Stimulated activated CD8-positive, alpha-beta memory T cell treated with anti-CD3 and anti-CD28 coated beads, Interleukin-15, amount 100 ng/mL, for 24 hours (primary cell): Measurements from ENCODE around the gene FRMD4A.
"Not testable (repeated sequence)": the region's sequence is repeated elsewhere in the genome, so short reads cannot be mapped to it uniquely, and the experiment has no call there.

ENCODE experiments used
- DNase-seq: peaks from one replicate; pipeline ENCODE4 v3.0.0-alpha.2; 2020; ENCODE audit warnings: low read depth

The FRMD4A gene

DNA sequence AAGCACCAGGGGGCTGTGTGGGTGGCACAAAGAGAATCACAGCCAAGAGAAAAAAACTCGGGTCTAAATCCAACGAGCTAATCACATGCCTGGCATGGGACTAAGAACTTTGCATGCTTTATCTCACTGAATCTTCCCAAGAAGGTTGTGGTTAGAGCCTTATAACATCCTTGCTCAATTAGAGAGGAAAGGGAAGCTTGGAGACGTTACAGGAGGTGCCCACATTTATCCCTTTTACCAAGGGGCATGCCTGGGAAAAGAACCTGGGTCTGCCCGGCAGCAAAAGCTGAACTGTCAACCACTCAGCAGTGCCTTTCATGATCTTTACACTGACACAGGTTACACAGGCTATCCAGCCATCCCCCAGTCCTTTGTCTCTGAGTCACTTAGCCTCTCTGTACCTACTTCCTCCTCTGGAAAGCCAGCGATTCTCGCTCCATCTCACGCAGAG, 553.8 kb downstream of the FRMD4A start:
- DNase-seq = no peak

DNA sequence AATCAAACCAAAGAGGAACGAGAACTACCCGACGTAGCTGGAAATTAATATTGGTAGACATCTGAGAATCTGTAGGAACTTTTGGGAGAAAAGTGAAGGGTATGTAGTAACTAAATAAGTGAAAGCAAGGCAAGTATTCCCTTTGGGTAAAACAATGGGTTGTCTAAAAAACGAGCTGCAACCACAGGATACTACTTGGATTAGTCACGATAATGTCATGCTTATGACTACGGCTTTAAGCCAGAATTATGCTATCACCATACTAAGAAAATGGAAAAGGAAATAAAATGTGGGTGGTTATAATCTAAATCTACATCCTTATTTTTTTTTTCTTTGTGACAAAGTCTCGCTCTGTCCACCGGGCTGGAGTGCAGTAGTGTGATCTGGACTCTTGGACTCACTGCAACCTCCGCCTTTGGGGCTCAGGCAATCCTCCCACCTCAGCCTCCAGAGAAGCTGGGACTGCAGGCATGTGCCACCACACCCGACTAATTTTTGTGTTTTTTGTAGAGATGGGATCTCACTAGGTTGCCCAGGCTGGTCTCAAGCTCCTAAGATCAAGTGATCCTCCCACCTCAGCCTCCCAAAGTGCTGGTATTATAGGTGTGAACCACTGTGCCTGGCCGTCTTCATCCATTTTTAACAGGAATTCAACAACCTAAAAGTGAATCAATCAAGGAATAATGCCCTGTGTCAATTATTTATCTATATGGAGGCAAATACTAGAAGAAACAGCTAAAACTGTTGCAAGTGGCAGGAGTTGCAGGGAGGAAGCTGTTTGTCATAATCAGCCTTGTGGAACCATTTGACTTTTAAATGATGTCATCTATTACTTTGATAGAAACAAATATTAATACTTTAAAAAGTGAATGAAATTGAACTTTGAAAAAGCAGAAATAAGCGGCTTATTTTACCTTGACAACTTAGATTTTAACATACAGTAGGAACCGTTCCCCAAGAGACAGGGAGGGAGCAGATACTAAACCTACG, 554.6 kb downstream of the FRMD4A start:
- DNase-seq = no peak

DNA sequence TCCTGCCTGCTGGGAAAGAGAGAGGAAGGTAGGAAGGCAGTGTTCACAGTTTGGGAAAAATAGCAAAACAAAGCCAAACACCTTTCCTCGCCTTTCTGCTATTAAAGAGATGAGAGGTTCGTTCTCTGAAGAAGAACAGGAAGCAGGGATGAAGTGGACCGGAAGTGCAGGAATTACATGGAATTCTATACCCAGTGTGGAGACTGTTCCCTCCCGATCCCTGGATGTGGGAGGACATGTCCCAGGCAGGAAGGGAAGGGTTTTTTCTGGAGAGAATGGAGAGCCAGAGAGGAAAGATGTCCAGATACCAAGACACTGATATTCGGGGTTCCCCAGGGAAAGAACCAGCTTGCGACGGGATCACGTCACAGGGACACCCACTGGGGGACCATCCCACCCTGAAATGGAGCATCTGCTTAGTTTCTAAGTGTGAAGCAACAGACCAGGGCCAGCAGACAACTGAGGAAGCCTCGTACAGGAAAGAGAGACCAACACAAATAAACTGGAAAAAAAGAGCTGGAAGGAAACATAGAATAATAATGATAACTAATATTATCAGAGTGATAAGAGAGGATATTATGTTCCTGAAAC, 556.3 kb downstream of the FRMD4A start:
- DNase-seq = no peak

DNA sequence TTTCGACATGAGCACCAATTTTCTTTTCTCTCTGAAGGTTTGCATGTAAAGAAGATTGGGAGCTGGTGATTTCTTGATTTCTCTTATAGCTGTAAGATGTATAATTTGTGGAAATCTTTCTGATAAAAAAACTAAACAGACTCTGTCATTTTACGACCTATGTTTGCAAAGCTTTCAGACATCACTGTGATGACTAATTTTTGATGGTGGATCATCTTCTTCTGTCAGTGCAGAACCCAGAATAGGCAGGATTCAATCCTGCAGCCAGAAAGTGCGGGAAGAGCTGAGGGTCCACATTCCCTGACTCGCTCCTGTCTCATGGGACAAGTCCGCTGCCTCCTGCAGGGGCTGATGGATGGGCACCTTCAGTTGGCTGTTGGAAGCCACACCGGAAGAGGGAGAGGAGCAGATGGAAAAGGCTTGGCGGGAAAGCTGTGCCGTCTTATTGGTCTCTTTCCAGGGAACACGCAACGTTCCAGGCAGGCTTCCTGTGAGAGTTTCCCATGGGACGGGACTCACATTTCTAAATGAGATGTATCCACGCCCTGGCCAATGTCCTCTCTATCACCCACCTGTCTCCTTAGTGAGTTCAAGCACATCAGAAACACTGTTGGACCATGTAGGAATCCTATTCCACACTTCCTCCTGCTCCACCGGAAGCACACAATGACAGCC, 557.1 kb downstream of the FRMD4A start:
- DNase-seq = no peak

DNA sequence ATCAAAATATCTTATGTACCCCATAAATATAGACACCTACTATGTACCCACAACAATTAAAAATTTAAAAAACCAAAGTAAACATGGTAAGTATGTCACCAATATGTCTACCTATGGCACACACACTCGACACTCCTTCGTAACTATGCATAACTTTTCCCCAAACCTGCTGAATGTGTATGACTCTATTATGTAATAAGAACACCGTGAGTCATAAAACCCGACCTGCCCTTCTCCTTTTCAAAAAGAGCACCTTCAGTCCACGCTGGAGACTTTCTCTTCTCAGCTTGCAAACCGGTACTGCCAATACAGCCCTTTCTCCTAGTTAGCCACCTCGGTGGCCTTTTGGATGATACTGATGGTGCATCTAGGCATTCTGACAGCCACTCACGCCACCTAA, 557.7 kb downstream of the FRMD4A start:
- no peak for DNase-seq

DNA sequence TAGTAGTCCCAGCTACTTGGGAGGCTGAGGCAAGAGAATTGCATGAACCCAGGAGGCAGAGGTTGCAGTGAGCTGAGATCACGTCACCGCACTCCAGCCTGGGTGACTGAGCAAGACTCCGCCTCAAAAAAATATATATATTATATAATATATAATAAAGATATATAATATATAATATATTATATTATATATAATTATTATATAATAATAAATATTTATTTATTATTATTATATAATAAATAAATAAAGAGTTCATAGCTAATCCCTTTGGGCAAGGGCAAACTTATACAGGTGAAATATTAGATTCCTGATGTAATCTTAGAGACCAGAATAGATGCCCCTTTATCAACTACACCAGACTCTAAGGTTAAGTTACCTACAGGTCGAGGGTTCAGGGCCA, 558.7 kb downstream of the FRMD4A start:
- no peak for DNase-seq

DNA sequence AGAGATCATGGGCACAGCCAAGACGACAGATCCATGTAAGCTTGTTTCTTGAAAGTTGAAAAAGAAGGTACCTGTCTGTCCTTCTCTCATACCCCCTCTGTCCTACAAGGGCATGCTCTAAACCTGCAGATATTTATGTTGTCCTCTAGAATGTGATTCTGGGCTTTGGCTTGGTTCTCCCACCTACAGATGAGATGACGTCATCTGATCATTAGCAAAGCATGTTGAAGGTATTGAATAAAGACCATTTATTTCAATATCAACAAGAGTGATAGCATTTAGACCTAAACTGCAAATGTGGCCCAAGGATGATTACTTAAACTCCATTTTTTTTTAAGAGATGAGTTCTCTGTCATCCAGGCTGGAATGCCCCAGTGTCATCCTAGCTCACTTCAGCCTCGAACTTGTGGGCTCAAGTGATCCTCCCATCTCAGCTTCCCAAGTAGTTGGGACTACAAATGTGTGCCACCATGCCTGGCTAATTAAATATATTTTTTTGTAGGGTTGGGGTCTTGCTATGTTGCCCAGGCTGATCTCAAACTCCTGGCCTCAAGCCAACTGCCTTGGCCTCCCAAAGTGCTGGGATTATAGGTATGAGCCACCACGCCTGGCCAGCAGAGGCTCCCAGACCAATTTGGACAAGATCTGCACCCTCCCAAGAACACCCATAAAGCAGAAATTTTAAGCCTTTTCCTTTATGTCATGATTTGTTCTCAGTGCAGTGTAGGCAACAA, 559.8 kb downstream of the FRMD4A start:
- DNase-seq = no peak

DNA sequence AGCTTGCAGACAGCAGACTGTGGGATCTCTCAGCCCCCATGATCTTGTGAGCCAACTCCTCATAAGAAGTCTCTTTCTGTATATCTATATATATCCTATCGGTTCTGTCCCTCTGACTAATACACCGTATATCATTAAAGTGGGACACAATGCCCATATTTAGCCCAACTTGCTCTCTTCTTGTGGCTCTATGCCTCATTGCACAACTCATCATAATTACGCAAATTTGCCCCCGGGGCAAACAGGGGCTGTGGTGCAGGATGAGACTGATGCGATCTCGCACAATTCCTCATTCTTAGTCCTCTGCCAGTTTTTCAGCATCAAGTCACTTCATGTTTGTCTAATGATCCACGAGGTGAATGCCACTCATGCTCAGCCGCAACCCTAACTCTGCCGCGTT, 560.8 kb downstream of the FRMD4A start:
- DNase-seq = no peak

DNA sequence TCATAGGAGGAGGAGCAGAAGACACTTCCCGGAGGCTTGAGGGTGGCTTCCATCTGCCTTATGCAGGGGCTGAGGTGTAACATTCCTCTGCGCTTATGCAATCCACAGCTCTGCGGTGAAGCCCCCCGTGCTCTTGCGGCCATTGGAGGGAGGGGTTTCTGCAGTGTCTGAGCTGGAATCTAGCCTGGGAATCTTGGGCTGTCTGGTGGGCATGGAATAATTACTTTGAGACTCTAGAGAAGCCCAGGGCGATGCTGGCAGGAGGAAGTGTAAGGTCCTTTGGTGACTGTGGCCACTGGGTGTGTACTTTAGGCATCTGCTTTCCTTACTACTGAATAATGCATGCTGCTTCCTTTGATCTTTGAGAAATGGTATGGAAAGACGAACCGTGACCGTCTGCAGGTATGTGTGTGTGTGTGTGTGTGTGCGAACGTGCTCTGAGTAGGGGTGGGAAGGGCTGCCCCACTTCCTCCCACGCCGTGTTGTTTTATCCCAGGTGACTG, 563.0 kb downstream of the FRMD4A start:
- DNase-seq = no peak

DNA sequence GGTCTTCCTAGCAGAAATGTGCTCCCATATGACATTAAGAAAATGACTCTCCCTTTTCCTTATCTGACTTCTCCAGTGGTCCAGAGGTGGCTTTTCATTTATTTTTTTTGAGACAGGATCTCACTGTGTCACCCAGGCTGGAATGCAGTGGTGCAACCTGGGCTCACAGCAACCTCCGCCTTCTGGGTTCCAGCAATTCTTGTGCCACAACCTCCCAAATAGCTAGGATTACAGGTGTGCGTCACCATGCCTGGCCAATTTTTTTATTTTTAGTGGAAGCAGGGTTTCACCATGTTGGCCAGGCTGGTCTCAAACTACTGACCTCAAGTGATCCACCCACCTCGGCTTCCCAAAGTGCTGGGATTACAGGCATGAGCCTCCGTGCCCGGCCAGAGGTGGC, 563.6 kb downstream of the FRMD4A start:
- DNase-seq = not testable (repeated sequence)

DNA sequence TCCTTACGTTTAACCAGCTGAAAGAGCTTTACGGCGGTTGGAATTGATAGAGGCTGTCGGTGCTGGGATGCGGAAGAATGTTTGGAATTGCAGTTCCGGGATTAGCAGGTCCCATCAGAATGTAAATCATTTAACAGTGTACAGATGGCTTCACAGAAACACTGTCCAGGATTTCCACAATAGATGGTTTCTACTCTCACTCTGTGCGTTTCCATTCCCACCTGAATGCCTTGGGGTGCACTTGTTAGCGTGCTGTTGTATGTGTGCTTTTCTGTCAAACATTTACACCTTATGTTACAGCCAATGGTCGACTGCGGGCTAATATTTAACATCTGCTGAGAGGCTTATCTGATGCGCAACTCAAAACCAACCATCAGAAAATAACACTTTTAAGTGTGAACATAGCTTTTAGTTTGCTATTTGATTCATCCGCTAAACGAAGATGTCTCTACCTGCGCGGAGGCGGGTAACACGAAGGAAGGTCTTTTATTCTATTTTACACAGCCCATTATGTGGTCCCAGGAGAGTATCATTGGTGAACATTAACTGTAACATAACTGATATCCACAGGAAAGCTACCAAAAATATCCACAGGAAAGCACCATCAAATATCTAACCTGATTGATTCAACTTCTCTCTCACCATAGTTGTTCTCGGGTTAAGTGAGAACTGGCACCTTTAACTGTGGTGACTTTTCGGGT, 564.9 kb downstream of the FRMD4A start:
- DNase-seq = no peak

DNA sequence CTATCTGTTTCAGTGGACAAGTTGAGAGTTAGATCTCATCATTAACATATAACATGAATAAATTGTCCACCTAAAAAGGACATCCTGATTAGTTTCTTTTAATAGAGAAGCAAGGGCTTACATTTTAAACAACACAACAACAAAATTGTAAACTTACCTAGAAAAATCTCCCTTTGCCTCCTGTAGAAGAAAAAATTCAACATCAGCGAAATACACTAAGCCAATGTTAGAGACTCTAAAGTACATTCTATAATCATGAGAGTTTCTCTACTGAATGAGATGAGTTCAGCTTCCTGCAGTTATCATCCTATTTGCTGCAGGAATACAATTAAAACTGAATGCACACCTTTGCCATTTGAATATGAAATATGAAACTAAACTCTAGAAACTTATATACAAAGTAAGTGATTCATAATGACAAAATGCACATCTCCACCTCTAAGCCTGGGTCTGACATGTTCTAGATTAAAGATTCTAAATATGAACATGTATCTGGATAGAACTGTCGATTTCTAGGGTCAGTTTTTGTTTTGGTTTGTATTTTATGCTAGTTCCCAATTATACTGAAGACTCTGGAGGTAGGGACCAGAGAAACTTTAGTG, 569.1 kb downstream of the FRMD4A start:
- DNase-seq = no peak

DNA sequence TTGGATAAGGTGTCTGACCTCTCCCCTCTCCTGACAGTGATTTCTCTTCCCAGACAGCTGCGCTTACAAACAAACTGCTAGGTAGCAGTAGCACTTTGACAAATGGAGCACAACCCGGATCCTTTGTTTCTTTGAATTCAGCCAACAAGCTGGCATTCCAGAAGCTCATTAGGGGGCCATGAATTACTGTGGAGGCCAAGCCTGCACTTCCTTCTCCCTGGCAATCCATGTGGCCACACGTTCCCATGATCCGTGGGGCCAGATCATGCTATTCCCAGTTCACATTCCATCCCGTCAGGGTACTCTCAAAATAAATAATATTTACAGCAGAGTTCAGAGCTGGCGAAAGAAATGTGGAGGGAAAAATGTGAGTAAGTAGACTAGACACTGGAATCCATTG, 571.6 kb downstream of the FRMD4A start:
- DNase-seq = no peak

DNA sequence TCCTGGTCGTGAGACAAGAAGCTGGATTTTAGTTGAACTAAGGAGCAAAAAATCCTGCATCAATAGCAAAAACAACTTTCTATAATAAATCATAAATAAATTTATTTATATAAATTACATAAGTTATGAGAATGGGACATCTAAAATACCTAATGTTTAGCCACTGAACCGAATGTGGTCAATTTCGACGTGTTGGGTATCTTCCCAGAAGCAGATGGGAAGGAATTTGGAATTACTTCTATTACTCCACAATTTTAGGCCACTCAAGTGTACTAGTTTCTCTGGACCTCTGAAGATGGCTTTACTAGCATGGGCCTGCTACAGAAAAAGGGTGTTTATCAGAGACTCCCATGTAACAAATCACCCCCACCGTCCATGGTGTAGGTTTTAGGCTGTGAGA, 572.0 kb downstream of the FRMD4A start:
- DNase-seq = no peak

DNA sequence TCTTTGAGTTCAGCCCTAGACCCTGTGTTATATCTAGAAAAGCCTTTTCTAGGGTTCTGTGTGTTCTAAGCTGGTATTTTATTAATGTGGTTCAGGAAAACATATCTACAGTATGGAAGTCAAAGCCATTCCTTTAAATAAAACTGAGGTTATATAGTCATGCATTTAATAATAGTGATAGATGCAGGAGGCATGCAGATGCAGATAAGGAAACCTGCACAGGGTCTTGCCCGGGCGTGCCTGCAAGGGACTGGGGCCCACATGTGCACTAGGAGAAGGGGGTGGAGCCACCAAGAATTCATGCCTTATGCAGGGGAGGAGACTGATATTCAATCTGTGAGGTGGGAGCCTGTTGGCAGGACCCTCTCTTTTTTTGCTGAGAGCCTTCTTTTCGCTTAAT, 572.4 kb downstream of the FRMD4A start:
- no peak for DNase-seq

DNA sequence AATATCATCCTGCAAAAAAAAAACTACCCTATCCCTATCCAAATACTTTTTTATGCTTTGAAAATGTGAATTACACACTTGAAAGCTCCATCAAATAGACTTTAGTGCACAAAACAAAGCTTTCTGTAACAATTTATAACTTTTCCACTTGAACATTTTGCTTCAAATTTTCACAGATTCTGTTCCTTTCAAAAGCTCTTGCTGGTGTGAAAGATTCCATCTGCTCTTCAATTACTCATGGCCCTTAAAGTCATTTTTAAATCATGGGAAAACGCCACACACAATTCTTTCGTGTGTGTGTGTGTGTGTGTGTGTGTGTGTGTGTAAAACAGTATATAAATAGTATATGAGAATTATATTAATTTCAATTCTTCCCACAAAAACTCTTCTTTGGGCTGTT, 576.4 kb downstream of the FRMD4A start:
- no peak for DNase-seq

DNA sequence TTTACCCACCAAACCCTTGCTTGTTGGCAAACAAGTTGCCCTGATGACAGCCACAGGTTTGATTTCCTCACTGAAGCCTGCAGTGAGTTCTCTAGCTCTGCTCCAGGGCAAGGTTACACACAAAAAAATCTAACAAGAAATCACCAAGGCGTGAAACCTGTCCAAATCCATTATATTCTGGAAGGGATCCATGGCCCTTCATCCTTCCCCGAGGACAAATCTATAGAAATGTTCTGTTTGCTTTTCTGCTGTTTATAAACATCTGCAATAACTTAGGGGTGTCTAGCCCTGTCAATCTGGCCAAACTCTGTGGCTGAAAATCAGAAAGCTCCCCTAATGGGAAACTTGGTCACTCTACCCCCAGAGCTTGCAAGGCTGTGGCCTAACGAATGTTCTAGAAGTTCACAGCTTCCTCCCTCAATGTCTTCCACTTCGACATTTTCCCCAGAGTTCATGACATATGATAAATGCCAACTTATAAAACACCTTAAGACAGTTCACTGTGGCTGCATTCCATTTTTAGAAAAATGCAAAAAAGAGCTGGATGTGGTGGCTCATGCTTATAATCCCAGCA, 579.4 kb downstream of the FRMD4A start:
- no peak for DNase-seq

DNA sequence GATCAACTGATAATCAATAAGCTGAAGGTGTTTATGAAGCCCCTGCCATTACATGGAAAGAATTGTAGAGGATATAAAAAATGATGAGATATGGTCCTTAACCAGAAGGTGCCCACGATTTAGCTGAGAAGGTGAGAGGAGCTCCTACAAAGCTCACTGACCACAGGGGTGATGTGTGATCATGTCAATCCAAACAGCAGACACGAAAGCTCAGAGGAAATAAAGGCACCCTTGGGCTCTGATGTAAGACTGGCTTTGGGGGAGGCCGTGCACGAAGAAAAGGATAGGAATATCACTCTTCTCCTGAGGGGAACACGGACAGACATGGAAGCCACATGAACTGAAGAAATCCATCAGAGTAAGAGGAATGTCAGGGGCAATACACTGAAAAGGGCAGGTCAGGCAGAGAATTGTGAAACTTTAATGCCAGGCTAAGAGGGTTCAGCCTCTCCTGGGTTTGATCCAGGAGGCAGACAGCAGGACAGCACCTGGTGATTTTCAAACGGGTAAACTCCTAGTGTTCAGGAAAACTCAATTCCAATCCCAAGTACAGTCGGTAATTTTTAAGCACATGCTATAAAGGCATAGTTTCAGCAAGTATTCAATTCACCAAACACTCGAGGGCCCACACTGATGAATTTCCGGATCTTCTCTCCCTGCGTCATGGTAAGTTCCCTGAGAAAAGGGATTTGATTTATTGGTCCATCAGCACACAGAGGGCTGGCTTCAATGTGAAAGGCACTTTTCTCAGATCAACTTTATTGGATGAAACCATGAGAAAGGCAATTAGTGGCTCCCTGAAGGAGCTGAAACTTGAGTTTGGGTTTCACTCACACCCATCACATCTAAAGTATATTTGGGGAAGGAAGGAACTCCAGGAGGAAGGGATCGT, 580.2 kb downstream of the FRMD4A start:
- DNase-seq = no peak

DNA sequence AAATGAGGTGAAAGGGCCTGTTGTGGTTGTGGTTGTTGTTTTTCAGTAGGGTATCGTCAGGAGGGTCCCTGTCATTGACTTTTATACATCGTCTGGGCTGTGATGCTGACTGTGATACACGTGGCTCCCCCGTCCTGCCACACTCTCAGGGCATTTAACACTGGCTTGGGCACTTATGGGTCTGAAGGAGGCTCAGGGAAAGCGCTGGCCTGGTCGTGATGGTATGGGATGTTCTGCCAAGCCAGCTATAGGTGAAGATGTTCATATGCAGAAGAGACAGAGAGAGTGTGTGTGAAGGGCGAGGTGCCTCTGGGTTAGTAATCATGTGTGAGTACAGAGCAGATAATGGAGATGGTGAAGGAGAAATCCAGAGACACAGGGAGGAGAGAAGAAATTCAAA, 585.5 kb downstream of the FRMD4A start:
- DNase-seq = no peak

DNA sequence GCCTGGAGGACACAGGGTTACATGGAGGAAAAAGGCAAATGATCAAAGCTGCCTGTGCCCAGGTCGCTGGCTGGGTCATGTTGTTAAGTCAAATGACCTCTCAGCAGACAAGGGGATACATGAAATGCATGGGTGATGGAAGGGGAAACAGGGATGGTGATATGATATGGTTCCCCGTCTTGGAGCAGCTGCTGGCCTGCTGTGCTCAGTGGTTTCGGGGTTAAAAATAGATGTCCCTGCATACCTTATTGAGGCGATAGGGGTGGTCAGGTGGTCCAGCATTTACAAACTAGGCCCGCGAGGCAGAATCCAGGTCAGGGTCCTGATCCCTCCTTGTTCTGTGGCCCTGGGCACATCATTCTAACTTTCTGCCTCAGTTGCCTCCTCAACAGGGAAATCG, 586.8 kb downstream of the FRMD4A start:
- DNase-seq = no peak
